DND-41 (cell line): ENCODE measurements around the gene BMPR2.

Experiments
- ATAC-seq: fragments of 200-7000 bp; cut with Tn5 transposase; 3 replicates; pipeline ENCODE4 v1.9.1; 2021; ENCODE audit warnings: low read depth; ENCODE audit not compliant: insufficient read depth
- DNase-seq: peaks from one replicate; pipeline ENCODE4 v3.0.0-alpha.2; 2020
- H2AFZ ChIP-seq: 2 replicates; pipeline ENCODE4 v1.6.0; 2012; ENCODE audit warnings: low read depth, low read length
- H3K27ac ChIP-seq: 2 replicates; pipeline ENCODE4 v1.5.1; 2012; ENCODE audit warnings: low read length, inconsistent platforms
- H3K27me3 ChIP-seq: fragments of 200-600 bp; sonication (generic); 2 replicates; pipeline ENCODE4 v1.6.0; 2012; ENCODE audit warnings: low read length, mild to moderate bottlenecking, inconsistent platforms; ENCODE audit not compliant: insufficient read depth, poor library complexity
- H3K36me3 ChIP-seq: 2 replicates; pipeline ENCODE4 v1.5.1; 2012; ENCODE audit warnings: low read length, inconsistent platforms; ENCODE audit not compliant: insufficient read depth
- H3K4me1 ChIP-seq: 2 replicates; pipeline ENCODE4 v1.5.1; 2012; ENCODE audit warnings: mild to moderate bottlenecking, low read length; ENCODE audit not compliant: insufficient read depth
- H3K4me2 ChIP-seq: 2 replicates; pipeline ENCODE4 v1.6.0; 2012; ENCODE audit warnings: mild to moderate bottlenecking, moderate library complexity, low read length, inconsistent platforms; ENCODE audit not compliant: insufficient read depth
- H3K4me3 ChIP-seq, 2 experiments: fragments of 200-600 bp in 1 of 2; shearing (Covaris generic) in 1 of 2; 2 replicates each; pipeline ENCODE4 v1.5.1; 2012 to 2016; ENCODE audit warnings: inconsistent platforms in 2 of 2, low read length in 2 of 2, mild to moderate bottlenecking in 2 of 2, low read depth in 1 of 2, moderate library complexity in 1 of 2
- H3K79me2 ChIP-seq: 2 replicates; pipeline ENCODE4 v1.6.0; 2012; ENCODE audit warnings: low read length, inconsistent platforms; ENCODE audit not compliant: insufficient read depth
- H3K9ac ChIP-seq: 2 replicates; pipeline ENCODE4 v1.6.0; 2012; ENCODE audit warnings: low read depth, mild to moderate bottlenecking, inconsistent platforms, low read length, moderate library complexity
- H3K9me3 ChIP-seq: 2 replicates; pipeline ENCODE4 v1.5.1; 2012; ENCODE audit warnings: low read length, moderate library complexity, mild to moderate bottlenecking, inconsistent platforms; ENCODE audit not compliant: insufficient read depth, severe bottlenecking
- H4K20me1 ChIP-seq: 2 replicates; pipeline ENCODE4 v1.6.0; 2012; ENCODE audit warnings: low read length; ENCODE audit not compliant: insufficient read depth
- CTCF ChIP-seq: IDR thresholded peaks from 2 replicates; pipeline ENCODE4 v1.5.1; 2012; ENCODE audit warnings: borderline replicate concordance, low read length, moderate library complexity, mild to moderate bottlenecking; ENCODE audit not compliant: poor library complexity, severe bottlenecking; ENCODE audit errors: extremely low read depth
- EZH2 ChIP-seq: IDR thresholded peaks from 3 replicates; pipeline ENCODE4 v1.6.1; 2012; ENCODE audit warnings: borderline replicate concordance, low read depth, mild to moderate bottlenecking, moderate library complexity, low read length, inconsistent platforms; ENCODE audit not compliant: severe bottlenecking

BMPR2 gene

GRCh38 chr2:202387608-202388342 is 11.6 kb downstream of the BMPR2 start:
- ATAC-seq (no peak), DNase-seq (no peak)
- no peak overlapping the region for H2AFZ ChIP-seq
- H3K36me3 ChIP-seq = no peaks in the 10 kb centered on the region
- no peaks in the 10 kb centered on the region for H3K27me3 ChIP-seq
- no peaks in the 10 kb centered on the region for H4K20me1 ChIP-seq
- TF ChIP-seq EZH2 (no peak), CTCF (no peak)
- no peak overlapping the region for H3K4me2 ChIP-seq
- no peaks in the 10 kb centered on the region for H3K9me3 ChIP-seq
- no peaks in the 10 kb centered on the region for H3K4me1 ChIP-seq
- H3K27ac ChIP-seq = no peak overlapping the region
- H3K79me2 ChIP-seq = peaks cover 17% of the 10 kb centered on the region
- H3K9ac ChIP-seq = no peak overlapping the region
- H3K4me3 ChIP-seq = no peak overlapping the region

GRCh38 chr2:202400941-202401340 is 24.8 kb downstream of the BMPR2 start:
- ATAC-seq (no peak), DNase-seq (no peak)
- no peak overlapping the region for H3K4me3 ChIP-seq
- H3K36me3 ChIP-seq = no peaks in the 10 kb centered on the region
- H3K9me3 ChIP-seq = no peaks in the 10 kb centered on the region
- no peaks in the 10 kb centered on the region for H4K20me1 ChIP-seq
- no peak overlapping the region for H2AFZ ChIP-seq
- H3K4me1 ChIP-seq = no peaks in the 10 kb centered on the region
- no peak overlapping the region for H3K4me2 ChIP-seq
- no peak for TF ChIP-seq EZH2
- TF ChIP-seq CTCF = no peak
- no peaks in the 10 kb centered on the region for H3K79me2 ChIP-seq
- no peak overlapping the region for H3K27ac ChIP-seq
- H3K27me3 ChIP-seq = no peaks in the 10 kb centered on the region
- no peak overlapping the region for H3K9ac ChIP-seq

GRCh38 chr2:202405798-202406197 is 29.7 kb downstream of the BMPR2 start:
- Histone ChIP-seq H3K27ac (no peak overlapping the region), H3K4me3 (no peak overlapping the region), H3K4me1 (no peaks in the 10 kb centered on the region), H3K79me2 (no peaks in the 10 kb centered on the region), H3K36me3 (no peaks in the 10 kb centered on the region), H2AFZ (no peak overlapping the region), H3K27me3 (no peaks in the 10 kb centered on the region), H4K20me1 (no peaks in the 10 kb centered on the region), H3K4me2 (no peak overlapping the region), H3K9ac (no peak overlapping the region), H3K9me3 (no peaks in the 10 kb centered on the region)
- no peak for TF ChIP-seq CTCF
- TF ChIP-seq EZH2 = no peak
- no peak for ATAC-seq
- no peak for DNase-seq
